HG03175 (cell line): ENCODE data around the gene DISC1.
"Not testable (repeated sequence)": the region's sequence is repeated elsewhere in the genome, so short reads cannot be mapped to it uniquely, and the experiment has no call there.

Experiments
- ATAC-seq: cut with Tn5 transposase; IDR thresholded peaks from one replicate; pipeline ENCODE4 v1.9.1; 2021; ENCODE audit warnings: mild to moderate bottlenecking, moderate library complexity; ENCODE audit not compliant: unreplicated experiment

Gene DISC1

GRCh38 chr1:231871878-231872277 lies 245.3 kb downstream of the DISC1 start:
- no peak for ATAC-seq

- no peak for ATAC-seq
Measured at GRCh38 chr1:231872461-231872910, 245.9 kb downstream of the DISC1 start.

GRCh38 chr1:231878737-231879136 lies 252.1 kb downstream of the DISC1 start:
- ATAC-seq = no peak

GRCh38 chr1:231879296-231879695 lies 252.7 kb downstream of the DISC1 start:
- ATAC-seq = no peak

- ATAC-seq = no peak
Measured at GRCh38 chr1:231882333-231882732, 255.7 kb downstream of the DISC1 start.

- no peak for ATAC-seq
Measured at GRCh38 chr1:231882790-231883189, 256.2 kb downstream of the DISC1 start.

GRCh38 chr1:231883382-231883781 lies 256.8 kb downstream of the DISC1 start:
- ATAC-seq = no peak

- no peak for ATAC-seq
Measured at GRCh38 chr1:231885209-231885854, 258.7 kb downstream of the DISC1 start.

- no peak for ATAC-seq
Measured at GRCh38 chr1:231887166-231887565, 260.6 kb downstream of the DISC1 start.

GRCh38 chr1:231887866-231888265 lies 261.3 kb downstream of the DISC1 start:
- no peak for ATAC-seq

- no peak for ATAC-seq
Measured at GRCh38 chr1:231890791-231891190, 264.2 kb downstream of the DISC1 start.

GRCh38 chr1:231893400-231894102 lies 267.0 kb downstream of the DISC1 start:
- ATAC-seq = no peak

GRCh38 chr1:231896806-231897205 lies 270.2 kb downstream of the DISC1 start:
- no peak for ATAC-seq

- no peak for ATAC-seq
Measured at GRCh38 chr1:231899046-231899445, 272.5 kb downstream of the DISC1 start.

GRCh38 chr1:231899713-231900435 lies 273.3 kb downstream of the DISC1 start:
- no peak for ATAC-seq

- no peak for ATAC-seq
Measured at GRCh38 chr1:231903586-231904081, 277.0 kb downstream of the DISC1 start.

- ATAC-seq = not testable (repeated sequence)
Measured at GRCh38 chr1:231907310-231907709, 280.7 kb downstream of the DISC1 start.

- no peak for ATAC-seq
Measured at GRCh38 chr1:231913493-231913892, 286.9 kb downstream of the DISC1 start.

GRCh38 chr1:231918239-231919015 lies 291.8 kb downstream of the DISC1 start:
- no peak for ATAC-seq

GRCh38 chr1:231919239-231919885 lies 292.8 kb downstream of the DISC1 start:
- ATAC-seq = no peak
